Measurements from ENCODE around the gene GLS.

GLS gene

DNA sequence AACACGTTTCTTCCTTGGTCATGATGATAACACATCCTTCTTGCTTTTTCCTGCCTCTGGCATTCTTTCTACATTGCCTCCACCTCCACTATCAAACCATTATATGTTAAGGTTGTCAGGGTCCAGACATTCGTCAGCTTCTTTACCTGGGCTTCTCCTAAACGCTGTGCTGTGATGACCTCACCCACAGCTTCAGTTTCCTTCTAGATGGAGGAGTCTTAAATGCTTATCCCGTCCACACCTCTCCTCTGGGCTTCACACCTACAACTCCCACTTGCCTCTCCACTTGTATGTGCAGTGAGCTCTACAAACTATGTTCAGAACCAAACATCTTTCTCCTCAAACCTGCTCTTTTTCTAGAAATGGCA is 134.0 kb downstream of the GLS start:
- in situ Hi-C loops (cut with HindIII; ENCODE audit: low pct_ligation_motif_present, low pct_unique_long_range_greater_than_20kb, low sequenced_read_pairs), result no loop called here
- no peak for DNase-seq

Data from ACHN (cell line).